Left forelimb (tissue), 1 donor: Measurements from ENCODE around the gene ARHGDIA.
"Not testable (repeated sequence)": the region's sequence is repeated elsewhere in the genome, so short reads cannot be mapped to it uniquely, and the experiment has no call there.

Source experiments
- DNase-seq: peaks from one replicate; pipeline ENCODE4 v3.0.0-alpha.2; 2018; ENCODE audit warnings: low spot score

Gene ARHGDIA

DNA sequence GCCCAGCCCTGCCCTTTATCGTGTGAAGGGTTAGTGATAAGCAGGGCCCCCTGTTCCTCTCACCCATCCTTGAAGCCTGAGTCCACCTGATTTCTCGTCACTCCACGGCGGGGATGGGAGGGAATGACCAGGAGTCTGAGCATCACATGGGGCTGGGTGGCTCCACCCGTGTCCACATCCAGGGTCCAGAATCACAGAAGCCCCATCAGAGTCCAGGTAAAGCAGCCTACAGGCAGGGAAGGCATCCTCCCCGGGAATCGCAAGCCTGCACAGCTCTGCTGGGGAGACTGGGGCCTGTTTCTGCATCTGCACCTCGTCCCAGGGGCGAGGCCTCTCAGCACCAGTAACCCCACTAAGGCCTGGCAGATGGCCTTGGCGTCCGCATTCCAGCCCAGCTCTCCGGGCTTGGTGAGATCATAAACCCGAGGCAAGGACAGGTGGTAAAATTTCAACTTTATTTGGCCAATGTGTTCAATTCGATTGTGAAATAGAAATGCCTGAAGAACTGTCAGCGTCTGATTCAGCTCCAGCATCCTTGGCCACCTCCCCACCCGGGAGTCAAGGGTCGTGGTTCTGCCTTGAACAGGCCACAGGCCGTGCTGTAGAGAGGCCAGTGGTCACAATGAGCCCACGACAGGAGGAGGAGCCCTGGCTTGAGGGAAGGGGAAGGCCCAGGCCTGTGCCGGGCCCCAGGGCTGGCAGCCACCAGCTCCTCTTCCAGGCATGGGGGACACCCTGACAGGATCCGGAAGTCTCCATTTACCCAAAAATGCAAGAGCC is 28.2 kb downstream of the ARHGDIA start:
- no peak for DNase-seq

GRCh38 chr17:81842378-81842724 is 28.8 kb downstream of the ARHGDIA start:
- no peak for DNase-seq

GRCh38 chr17:81841866-81842265 is 29.3 kb downstream of the ARHGDIA start:
- no peak for DNase-seq

DNA sequence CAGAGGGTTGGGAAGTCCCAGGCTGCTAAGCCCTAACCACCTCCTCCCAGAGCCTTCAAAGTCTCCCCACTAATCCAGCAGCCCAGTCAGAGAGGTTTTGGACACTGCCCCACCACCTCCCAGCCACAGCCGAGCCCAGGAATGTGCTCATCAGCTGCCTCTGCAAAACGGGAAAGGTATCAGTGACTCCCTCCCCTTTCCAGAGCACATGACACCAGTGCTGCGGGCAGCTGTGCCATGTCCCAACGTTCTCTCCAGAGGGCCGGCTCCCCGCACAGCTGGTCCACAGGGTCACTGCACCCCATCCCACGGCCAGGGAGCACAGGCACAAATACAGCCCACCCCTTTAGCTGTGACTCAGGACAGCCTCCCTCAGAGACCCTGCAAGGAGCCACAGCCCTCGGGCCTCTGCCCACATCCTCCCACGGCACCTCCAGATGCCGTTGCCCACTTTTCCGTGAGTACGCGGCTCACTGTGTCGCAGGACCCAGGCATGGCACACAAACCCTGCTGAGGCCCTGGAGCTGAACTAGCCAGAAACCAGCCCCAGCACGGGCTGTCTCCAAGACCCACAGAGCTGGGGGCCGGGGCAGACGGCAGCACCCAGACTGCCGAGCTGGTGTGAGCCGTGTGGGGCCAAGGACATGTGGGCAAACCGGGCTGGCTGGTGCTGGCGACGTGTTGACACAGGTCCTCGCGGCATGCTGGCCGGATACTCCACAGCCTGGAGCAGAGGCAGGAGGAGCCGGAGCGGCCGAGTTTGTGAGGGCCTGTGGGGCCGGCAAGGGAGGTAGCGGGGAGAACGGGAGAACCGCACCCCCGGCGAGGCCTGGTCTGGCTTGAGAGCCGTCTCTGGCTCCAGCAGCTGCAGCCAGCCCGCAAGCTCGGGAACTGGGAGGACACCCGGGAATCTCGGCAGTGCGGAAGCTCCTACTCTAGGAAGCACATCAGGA is 30.0 kb downstream of the ARHGDIA start:
- no peak for DNase-seq

- DNase-seq, result not testable (repeated sequence)
Measured at GRCh38 chr17:81840059-81840458, 31.1 kb downstream of the ARHGDIA start.

DNA sequence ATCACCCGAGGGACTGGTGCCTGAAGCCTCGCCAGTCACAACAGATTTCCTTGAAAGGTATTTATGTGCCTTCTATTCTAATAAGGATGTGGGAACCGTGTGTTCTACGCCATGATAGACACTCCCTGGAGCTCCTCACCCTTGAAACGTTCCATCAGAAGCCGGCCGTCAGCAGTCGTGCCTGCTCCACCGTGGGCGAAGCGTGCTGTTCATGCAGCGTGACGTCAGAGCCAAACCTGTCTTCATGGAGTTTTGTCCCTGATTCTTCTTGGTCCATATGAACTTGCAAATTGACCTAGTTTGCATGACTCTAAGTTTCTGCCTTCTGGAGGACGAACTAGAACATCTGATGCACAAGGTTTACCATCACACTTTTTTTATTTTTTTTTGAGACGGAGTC is 31.8 kb downstream of the ARHGDIA start:
- DNase-seq, result no peak

DNA sequence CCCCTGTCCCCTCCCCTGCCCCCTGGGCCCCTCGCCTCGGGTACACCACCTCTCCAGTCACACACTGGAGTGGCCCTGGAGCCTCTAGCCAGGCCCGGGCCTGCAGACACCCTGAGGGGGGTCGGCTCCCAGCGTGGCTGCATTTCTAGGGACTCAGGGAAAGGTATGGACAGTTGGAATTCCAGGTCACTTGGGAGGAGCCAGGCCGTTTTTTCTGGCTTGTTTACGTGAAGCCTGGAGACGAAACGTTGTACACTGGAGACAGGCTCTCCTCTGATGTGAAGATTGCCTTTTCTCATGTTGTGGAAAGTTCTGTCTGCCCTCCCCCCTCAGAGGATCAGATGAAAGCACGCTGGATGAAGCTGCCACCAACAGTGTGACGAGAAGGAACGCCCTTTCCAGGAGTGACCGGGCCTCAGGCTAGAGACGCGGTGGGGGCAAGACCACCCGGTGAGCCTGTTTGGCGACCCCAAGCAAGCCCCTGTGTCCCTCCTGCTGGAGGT is 32.3 kb downstream of the ARHGDIA start:
- DNase-seq, result no peak

DNA sequence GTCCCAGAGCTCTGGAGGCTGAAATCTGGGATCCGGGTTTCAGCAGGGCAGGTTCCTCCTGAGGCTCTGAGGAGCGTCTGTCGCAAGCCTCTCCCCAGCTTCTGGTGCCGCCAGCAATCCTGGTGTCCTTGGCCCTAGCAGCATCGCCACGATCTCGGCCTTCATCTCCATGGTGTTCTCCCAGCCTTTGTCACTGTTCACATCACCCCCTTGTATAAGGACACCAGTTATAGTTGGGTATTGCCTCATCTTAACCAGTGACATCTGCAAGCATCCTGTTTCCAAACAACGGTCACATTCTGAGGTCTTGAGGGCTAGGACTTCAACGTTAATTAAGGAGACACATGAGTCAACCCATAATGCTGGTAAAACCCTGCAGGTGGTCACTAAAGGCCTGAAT is 33.5 kb downstream of the ARHGDIA start:
- no peak for DNase-seq

DNA sequence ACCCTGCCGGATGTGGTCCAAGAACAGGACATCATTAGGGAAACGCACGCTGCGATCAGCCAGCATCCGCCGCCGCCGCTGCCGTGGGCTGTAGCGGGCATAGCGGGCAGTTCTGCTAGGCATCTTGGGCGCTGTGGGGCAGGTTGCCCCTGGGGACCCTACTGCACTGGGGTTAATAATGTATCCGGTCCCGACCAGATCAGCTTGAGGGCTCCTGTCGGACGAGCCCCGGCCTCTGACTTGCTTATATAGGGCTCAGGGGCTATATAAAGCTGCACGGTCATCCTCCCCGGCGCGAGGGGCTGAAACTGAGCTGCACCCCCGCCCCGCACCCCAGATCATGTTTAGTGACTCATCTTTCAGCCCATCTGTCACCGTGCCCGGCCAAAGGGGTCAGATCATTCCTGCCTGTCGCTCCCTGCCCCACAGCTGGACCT is 36.3 kb downstream of the ARHGDIA start, which contains the start of gene PPP1R27:
TSS of gene PPP1R27 (minus strand) at position 220 of the 437 bp plus-strand sequence. CDS start at position 123, 97 bp downstream.
- DNase-seq, result no peak

- no peak for DNase-seq
Measured at GRCh38 chr17:81833921-81834830, 37.0 kb downstream of the ARHGDIA start.

DNA sequence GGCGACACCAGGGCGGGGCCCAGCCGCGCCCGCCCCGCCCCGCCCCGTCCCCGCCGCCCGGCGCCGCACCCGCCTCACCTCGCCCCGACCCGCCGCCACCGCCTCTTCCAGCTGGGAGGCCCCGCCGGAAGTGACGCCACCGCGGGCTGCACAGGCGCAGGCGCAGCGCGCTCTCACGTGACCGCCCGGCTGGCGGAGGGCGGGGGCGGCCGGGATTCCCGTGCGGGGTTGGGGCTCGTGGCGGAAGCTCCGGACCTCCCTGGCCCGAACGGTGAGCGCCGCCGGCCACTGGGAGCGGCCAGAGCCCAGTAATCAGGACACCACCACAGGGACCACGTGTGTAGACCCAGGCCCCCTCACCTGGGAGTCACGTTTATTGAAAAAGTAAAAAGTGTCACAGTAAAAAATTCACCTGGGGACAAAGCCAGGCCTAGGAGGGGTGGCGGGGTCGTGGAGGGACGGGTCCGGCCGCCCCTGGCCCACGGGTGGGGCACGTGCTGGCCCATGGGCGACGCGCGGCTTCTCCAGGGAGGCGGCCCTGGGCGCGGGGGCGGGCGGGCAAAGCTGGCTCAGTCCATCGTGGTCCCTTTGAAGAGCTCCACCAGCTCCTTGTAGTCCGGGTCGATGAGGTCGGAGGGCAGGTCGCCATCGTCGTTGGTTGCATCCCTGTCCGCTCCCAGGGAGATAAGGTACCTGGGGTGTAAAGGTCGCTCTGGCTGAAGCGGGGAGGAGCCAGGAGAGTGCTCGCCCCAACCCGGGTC is 37.8 kb downstream of the ARHGDIA start, which contains the start of gene MCRIP1:
TSS of gene MCRIP1 (minus strand) at position 132 of the 761 bp plus-strand sequence. CDS start 8,785 bp downstream, outside the sequence.
- DNase-seq, result peak; percentile 96

- DNase-seq, result no peak
Measured at GRCh38 chr17:81832608-81833159, 38.5 kb downstream of the ARHGDIA start.

DNA sequence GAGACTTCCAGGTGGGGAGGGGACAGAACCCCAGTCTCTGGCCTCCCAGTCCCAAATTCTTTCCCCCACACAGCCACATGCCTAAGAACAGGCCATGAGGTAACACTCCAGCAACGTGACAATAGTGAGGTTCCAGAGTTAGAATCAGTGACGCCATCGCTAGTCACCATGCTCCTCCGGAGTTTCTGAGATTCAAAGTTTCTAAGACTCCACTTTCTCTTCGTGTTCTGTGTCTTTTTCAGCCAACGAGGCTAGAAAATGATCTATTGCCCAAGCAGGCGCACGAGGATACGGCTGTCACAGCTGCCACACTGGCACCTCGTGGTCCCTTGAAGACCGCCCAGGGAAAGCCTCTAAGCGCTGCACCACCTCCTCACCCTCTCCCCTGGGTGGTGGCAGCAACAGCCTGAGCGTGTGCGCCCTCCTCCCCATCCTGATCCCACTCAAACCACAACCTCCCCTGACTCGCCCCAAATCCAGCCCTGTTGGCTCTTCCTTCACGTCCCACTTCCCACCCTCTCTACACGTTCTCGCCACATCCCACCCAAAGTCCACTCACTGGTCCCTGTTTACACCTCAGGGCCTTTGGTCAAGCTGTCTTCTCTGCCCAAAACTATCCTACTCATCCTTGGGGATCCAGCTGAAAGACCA is 39.1 kb downstream of the ARHGDIA start:
- DNase-seq, result no peak

GRCh38 chr17:81831563-81831956 is 39.6 kb downstream of the ARHGDIA start:
- no peak for DNase-seq

GRCh38 chr17:81829858-81830257 is 41.3 kb downstream of the ARHGDIA start:
- no peak for DNase-seq

- DNase-seq, result no peak
Measured at GRCh38 chr17:81828656-81829055, 42.5 kb downstream of the ARHGDIA start.

DNA sequence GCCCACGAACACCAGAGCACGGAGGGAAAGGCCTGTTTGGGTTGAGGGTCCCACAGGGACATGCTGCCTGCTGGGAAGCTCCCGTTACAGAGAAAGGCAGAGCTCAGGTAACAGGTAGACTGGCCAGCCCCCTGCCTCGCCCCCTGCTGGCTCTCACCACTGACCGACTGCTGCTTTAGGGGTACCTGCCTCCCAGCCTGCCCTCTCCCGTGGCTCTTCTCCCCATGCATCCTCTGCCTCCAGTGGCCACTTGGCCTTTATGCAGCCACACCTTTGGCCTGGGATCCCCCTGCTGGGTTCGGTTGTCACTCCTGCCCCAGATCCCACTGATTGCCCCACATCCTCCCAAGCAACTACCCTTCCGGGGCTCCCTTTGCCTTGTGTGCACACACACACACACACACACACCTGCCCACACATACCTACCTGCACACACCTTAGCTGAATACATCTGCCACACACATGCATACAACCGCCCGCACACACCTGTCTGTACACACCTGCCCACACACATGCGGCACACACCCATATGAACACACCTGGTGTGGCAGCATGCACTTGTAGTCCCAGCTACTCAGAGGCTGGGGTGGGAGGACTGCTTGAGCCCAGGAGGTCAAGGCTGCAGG is 45.2 kb downstream of the ARHGDIA start:
- DNase-seq, result no peak

DNA sequence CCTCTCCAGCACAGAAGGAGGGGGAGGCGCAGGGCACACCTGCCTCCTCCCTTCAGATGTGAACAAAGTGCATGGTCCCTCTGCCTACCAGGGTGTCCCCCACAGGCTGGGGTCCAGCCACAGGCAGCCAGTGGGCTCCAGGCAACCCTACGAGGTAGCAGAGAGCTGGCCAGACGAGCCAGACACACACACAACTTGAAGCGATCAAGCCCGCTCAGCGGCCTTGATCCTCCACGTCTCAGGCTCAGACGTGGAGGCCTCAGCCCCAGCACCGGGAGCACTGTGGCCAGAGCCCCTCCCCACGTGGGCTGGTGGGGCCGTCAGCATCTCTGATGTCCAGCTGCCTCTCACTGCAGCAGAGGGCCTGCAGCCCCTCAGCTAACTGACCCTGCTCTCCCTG is 46.5 kb downstream of the ARHGDIA start:
- no peak for DNase-seq

DNA sequence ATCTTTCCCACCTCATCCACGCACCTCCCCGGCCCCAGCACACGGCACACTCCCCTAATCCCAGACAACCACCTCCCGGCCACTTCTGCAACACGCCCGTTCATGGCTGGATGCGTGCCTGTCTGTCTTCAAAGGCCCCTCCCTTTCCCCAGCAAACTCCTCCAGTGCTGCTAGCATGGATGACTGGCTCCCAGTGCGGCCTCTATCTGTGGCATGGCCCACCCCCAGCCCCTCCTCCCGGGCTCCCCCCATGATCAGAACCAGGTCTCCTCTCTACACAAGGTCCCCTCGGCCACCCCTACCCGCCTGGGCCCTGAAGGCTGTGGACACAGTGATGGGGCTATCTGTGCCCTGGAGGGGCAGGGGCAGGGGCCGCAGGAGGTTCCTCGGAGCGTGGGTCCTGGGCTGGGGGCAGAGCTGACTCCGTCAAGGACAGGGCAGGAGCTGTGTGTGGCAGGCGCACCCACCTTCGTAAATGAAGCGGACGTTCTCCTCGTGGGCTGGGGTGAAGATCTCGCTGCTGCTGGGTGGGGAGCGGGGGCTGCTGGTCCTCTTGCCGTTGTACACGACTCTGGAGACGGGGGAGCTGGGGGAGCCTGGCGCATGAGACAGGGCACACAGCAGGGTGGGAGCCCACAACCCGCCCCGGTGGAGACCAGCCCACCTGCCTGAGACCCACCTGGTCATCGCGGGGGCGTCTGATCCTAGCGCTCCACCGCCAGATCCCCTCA is 47.2 kb downstream of the ARHGDIA start:
- no peak for DNase-seq
